Measurements from ENCODE around the gene CD7.

DNA sequence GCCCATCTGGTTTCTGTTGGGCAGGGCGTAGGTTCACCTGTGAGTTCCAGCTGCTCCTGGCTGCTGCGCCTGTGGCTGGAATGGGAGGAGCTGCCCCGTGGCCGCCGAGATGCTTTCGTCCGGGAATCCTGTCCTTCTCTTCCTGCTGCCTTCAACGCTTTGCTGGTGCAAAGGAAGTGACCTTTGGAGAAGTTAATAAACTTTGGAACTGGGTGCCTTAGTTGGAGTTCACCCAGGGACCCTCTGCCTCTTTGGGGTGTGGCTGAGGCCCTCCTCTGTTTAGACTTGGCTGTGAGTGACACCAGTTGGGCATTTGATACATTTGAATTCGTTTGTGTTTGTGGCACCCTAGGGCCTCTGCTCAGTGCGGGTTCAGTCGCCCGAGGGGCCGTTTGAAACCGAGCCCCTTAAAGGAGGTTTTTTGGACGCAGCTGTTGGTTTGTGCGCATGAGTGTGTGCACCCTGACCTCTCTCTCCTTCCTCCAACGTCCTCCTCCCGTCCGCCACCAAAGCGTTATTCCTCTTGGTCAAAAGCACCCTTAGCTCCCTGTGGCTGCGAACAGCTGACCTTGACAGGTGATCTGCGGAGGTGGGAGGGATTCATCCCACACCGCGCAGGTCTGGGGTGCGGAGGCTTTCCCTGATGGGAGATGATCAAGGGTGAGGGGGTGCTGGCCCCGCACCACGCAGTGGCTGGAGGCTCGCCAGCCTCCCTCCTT, 25.1 kb upstream of the CD7 start:
- no peak for TF ChIP-seq ZFP3 (tag by site-specific recombination; IDR thresholded peaks at IDR 0.05; ENCODE audit: low read depth)
- TF ChIP-seq, protein P1, sequence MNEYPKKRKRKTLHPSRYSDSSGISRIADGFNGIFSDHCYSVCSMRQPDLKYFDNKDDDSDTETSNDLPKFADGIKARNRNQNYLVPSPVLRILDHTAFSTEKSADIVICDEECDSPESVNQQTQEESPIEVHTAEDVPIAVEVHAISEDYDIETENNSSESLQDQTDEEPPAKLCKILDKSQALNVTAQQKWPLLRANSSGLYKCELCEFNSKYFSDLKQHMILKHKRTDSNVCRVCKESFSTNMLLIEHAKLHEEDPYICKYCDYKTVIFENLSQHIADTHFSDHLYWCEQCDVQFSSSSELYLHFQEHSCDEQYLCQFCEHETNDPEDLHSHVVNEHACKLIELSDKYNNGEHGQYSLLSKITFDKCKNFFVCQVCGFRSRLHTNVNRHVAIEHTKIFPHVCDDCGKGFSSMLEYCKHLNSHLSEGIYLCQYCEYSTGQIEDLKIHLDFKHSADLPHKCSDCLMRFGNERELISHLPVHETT (tag by site-specific recombination; IDR thresholded peaks at IDR 0.05): no peak
- no peak for TF ChIP-seq ZNF146 (tag by site-specific recombination; IDR thresholded peaks at IDR 0.05)
- TF ChIP-seq, protein P2, sequence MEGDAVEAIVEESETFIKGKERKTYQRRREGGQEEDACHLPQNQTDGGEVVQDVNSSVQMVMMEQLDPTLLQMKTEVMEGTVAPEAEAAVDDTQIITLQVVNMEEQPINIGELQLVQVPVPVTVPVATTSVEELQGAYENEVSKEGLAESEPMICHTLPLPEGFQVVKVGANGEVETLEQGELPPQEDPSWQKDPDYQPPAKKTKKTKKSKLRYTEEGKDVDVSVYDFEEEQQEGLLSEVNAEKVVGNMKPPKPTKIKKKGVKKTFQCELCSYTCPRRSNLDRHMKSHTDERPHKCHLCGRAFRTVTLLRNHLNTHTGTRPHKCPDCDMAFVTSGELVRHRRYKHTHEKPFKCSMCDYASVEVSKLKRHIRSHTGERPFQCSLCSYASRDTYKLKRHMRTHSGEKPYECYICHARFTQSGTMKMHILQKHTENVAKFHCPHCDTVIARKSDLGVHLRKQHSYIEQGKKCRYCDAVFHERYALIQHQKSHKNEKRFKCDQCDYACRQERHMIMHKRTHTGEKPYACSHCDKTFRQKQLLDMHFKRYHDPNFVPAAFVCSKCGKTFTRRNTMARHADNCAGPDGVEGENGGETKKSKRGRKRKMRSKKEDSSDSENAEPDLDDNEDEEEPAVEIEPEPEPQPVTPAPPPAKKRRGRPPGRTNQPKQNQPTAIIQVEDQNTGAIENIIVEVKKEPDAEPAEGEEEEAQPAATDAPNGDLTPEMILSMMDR (tag by site-specific recombination; IDR thresholded peaks at IDR 0.05): no peak
- TF ChIP-seq REPIN1 (tag by site-specific recombination; IDR thresholded peaks at IDR 0.05; ENCODE audit: low read depth): no peak
- TF ChIP-seq, protein P3, sequence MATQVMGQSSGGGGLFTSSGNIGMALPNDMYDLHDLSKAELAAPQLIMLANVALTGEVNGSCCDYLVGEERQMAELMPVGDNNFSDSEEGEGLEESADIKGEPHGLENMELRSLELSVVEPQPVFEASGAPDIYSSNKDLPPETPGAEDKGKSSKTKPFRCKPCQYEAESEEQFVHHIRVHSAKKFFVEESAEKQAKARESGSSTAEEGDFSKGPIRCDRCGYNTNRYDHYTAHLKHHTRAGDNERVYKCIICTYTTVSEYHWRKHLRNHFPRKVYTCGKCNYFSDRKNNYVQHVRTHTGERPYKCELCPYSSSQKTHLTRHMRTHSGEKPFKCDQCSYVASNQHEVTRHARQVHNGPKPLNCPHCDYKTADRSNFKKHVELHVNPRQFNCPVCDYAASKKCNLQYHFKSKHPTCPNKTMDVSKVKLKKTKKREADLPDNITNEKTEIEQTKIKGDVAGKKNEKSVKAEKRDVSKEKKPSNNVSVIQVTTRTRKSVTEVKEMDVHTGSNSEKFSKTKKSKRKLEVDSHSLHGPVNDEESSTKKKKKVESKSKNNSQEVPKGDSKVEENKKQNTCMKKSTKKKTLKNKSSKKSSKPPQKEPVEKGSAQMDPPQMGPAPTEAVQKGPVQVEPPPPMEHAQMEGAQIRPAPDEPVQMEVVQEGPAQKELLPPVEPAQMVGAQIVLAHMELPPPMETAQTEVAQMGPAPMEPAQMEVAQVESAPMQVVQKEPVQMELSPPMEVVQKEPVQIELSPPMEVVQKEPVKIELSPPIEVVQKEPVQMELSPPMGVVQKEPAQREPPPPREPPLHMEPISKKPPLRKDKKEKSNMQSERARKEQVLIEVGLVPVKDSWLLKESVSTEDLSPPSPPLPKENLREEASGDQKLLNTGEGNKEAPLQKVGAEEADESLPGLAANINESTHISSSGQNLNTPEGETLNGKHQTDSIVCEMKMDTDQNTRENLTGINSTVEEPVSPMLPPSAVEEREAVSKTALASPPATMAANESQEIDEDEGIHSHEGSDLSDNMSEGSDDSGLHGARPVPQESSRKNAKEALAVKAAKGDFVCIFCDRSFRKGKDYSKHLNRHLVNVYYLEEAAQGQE (tag by site-specific recombination; IDR thresholded peaks at IDR 0.05): no peak

Measured in HEK293 (cell line).